ENCODE results near the gene CAP2.

CAP2 gene

DNA sequence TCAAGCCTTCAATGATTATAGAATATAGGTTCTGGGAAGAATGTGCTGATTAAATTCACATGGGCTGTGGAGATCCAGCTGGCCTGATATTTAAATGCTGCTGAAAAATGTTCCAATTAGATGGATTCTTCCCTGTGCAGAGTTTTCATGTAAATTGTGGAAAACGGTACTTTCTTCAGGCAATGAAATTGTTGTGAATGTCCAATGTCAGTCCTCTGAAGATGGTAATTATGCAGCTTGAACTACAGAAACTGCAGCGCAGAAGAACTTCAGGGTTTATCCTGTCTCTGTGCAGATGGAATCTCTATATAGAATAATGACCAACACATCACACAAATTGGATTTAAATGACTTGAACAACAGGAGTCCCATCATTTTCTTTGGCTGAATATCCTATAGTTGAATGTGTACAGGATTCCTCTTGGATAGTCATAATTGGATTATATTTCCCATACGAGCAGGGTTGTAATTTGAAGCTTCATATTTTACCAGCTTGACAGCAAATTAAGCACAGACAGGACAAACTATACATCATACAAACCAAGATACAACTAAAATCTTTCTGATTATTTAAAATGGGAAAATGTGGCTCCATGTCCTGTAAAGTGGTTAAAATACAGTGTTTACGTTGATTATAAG, 82.3 kb downstream of the CAP2 start:
- no peak for DNase-seq (ENCODE audit: low read depth in 2 of 2)

GRCh38 chr6:17476511-17476910, 83.1 kb downstream of the CAP2 start:
- DNase-seq (ENCODE audit: low read depth in 2 of 2): no peak

- no peak for DNase-seq (ENCODE audit: low read depth in 2 of 2)
Observed at GRCh38 chr6:17477356-17477755, 84.0 kb downstream of the CAP2 start.

- DNase-seq (ENCODE audit: low read depth in 2 of 2): no peak
Observed at GRCh38 chr6:17478223-17478907, 85.0 kb downstream of the CAP2 start.

DNA sequence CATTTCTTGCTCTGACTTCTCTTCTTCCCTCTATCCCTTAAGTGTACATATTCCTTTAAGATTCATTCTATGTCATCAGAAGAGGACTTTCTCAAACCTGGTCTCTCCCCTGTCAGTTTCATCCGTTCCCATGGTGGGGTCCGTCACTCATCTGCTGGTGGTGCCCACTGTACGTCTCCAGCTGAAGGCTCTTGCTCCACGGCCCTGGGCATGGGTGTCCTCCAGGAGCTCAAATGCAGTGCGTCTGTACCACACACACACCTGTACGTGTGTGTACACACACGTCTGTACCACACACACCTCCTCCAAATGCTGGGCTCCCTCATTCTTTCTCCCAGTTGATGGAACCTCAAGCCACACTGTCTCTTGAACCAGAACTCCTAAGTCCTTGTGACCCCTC, 85.6 kb downstream of the CAP2 start:
- DNase-seq (ENCODE audit: low read depth in 2 of 2): no peak

DNA sequence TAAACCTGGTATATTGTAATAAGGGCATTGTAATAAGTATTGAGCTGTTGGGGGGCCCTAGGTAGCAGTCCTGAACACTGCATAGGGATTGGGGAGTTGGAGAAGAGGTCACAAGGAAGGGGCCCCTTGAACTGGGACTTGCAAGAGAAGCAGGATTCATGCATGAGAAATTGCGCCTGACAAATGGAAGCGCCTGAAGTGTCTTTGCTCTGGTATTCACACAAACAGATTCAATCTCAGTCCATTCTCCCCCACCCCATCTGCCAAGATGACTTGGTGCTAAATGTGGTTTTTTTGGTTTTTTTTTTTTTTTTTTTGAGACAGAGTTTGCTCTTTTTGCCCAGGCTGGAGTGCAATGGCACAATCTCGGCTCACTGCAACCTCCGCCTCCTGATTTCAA, 87.1 kb downstream of the CAP2 start:
- DNase-seq (ENCODE audit: low read depth in 2 of 2): no peak

- DNase-seq (ENCODE audit: low read depth in 2 of 2): no peak
Observed at GRCh38 chr6:17482711-17483110, 89.3 kb downstream of the CAP2 start.

DNA sequence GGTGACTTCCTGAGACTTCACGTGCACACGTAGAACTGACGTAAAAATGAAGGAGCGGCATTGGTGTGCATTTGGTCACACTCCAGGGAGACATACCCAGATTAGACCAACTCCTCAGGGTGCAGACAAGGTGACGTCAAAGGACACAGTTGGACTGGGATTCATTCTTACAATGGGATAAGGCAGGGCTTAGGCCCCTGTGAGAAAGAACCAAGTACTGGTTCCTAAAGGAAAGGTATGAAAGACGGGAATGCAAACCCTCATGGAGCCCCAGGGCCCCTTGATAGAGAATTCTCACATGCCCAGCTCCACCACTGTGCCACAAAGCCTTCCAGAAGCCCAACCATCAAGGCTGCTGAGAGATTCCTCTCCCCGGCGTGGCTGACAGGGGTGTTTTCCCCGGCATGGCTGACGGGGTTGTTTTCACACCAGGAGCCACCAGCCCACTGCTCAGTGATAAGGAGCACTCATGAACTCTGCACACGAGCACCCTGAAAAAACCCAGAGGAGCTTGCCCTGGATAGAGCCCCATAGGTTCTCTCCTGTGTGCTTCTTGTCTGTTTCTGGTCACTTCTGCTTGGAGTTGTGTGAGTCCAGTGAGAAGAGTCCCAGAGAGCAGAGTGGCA, 90.1 kb downstream of the CAP2 start:
- DNase-seq (ENCODE audit: low read depth in 2 of 2): no peak

DNA sequence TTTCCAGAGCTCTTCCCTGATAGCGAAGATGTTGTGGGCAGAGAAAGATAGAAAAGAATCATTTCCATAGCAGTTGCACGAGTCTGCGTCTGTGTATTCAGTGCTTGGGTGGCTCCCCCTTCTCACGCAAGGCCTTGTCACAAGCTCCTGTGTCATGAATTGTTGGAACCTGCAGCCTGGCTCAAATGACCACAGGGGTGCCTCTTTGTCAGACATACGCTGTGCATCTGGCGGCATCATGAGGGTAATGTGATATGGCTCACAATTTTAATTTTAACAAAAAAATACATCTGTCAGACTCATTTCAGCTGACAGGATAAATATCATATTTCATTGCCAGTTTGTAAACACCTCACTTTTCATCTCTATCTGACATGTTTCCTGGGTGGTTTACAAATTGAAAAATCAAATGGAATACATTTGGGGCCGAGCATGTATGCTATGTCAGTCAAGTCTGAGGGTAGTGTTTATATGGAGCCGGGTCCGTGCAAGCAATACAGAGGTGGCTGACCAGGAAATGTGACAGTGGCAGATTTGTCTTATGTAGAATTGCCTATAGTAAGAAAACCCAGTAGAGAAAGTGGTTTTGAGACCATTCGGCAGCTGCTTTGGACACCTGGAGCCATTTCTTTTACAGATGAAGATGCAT, 90.9 kb downstream of the CAP2 start:
- DNase-seq (ENCODE audit: low read depth in 2 of 2): no peak

- DNase-seq (ENCODE audit: low read depth in 2 of 2): no peak
Observed at GRCh38 chr6:17485181-17485580, 91.8 kb downstream of the CAP2 start.

DNA sequence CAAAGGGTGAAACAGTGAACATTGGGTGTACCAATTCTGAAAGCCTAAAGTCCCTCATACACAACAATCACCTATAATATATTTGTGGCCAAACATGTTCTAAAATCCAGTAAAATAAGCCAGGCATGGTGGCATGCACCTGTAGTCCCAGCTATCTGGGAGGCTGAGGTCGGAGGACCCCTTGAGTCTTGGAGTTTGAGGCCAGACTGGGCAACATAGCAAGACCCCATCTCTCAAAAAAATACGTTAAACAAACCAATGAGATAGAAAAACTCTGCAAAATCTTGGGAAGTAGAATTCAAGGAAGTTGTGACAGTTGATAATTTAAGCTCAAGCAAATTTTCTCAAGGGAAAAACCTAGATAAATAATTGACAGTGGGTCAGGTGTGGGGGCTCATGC, 92.6 kb downstream of the CAP2 start:
- no peak for DNase-seq (ENCODE audit: low read depth in 2 of 2)

GRCh38 chr6:17486680-17487079, 93.3 kb downstream of the CAP2 start:
- DNase-seq (ENCODE audit: low read depth in 2 of 2): no peak

GRCh38 chr6:17490724-17491123, 97.3 kb downstream of the CAP2 start:
- DNase-seq (ENCODE audit: low read depth in 2 of 2): no peak

- no peak for DNase-seq (ENCODE audit: low read depth in 2 of 2)
Observed at GRCh38 chr6:17491416-17492142, 98.2 kb downstream of the CAP2 start.

- DNase-seq (ENCODE audit: low read depth in 2 of 2): no peak
Observed at GRCh38 chr6:17492350-17492749, 99.0 kb downstream of the CAP2 start.

DNA sequence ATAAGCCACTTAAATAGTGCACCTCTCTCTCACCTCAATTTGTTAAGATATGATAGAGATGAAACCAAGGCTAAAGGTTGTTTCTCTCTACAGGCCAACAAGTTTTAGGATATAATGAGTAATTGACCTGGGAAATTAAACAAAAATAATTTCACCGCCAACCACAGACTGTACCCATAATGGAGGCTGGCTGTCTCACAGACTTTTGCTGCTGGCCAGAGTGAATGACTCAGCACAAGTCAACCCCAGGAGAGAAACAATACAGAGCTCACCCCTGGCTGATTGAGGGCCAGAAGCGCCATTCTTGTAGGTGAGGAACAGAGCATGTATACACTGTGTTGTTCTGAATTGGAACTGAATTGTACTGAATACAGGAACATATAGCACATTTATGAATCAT, 99.9 kb downstream of the CAP2 start:
- DNase-seq (ENCODE audit: low read depth in 2 of 2): no peak

DNA sequence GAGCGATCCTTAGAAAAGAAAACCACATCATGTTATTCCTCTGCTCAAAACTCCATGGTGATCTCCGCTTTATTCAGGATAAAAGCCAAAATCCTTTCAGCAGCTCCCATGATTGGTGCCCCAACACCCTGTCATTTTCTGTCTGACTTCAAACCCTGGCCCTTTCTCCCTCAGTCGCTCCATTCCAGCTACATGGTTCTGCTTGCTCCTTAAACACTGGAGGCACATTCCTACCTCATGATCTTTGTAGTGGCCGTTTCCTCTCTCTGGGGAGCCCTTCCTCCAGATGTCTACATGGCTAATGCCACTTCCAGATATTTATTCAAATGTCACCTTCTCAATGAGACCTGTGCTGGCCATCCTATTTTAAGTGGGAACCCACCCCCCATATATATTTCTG, 100.8 kb downstream of the CAP2 start:
- DNase-seq (ENCODE audit: low read depth in 2 of 2): no peak

DNA sequence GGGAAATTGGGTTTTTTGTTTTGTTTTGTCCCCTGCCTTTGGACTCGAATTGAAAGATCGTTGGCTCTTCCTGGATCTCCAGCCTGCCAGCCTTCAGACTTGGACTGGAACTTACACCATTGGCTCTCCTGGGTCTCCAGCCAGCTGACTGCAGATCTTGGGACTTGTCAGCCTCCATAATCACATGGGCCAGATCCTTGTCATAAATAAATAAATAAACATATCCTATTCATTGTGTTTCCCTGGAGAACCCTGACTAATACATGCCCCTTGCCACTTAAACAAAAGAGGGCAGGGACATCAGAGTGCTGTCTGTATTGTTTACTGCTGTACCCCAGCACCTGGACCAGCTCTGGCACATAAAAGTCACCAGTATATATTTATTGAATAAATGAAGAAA, 101.5 kb downstream of the CAP2 start:
- DNase-seq (ENCODE audit: low read depth in 2 of 2): no peak

GRCh38 chr6:17497535-17498095, 104.2 kb downstream of the CAP2 start:
- no peak for DNase-seq (ENCODE audit: low read depth in 2 of 2)

DNA sequence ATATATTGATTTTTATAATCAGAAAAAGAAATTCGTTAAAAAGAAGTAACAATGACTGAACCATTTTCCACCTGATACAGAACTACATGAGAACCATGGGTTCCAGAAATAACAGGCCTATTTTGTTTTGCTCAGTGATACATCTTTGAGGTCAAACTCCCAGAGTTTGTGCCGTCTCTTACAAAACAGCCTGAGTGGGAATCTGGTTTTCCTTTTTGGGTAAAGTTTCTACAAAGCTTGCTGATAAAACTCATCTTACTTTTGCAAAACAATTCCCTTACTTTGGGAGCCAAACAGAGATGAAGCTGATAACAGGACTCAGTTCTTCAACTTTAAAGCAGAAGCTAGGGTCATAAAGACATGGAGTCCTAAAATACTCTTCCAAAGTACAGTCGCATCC, 108.0 kb downstream of the CAP2 start:
- no peak for DNase-seq (ENCODE audit: low read depth in 2 of 2)

DNA sequence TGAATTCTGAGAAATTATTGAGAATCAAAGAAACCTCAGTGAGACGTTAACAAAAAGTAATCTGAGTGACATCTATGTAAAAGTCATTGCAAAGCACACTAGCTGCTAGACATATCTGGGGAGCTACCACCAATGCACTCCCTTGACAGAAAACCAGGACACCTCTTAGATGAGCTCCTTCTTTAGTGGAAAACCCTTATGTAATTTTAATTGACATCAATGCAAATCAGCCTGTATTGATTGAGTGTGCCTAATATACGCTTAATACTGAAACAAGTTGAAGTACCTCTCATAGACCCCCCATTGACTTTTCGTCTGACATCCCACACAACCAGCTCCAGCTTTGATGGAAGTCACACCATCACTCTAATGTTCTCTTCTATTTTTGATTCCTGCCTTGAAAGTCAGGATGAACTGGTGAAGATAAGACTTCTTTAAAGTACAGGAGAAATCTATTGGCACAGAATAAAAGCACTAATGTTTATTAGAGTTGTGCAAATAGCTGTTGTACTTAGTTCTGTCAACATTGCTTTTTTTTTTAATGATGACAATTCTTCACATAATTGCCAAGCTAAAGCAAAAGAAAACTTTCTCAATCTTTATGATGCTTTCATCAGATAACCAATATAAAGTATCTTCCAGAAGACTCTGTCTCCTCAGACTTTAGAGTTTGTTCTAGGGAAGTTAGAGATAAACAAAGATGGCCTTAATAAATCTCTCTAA, 108.7 kb downstream of the CAP2 start:
- no peak for DNase-seq (ENCODE audit: low read depth in 2 of 2)

Measured in stimulated activated CD4-positive, alpha-beta T cell treated with anti-CD3 and anti-CD28 coated beads, Interleukin-4, amount 100 ng/mL, for 48 hours (primary cell).